Activated CD8-positive, alpha-beta memory T cell treated with anti-CD3 and anti-CD28 coated beads, Interleukin-2, amount 50 U/mL, for 48 hours (primary cell): ENCODE results near the gene TRIM66.
A peak's percentile ranks its signal among the peaks of the same experiment; 100 is the strongest.
"Not testable (repeated sequence)": the region's sequence is repeated elsewhere in the genome, so short reads cannot be mapped to it uniquely, and the experiment has no call there.

Experiments used
- DNase-seq: peaks from one replicate; pipeline ENCODE4 v3.0.0-alpha.2; 2020

TRIM66 gene

DNA sequence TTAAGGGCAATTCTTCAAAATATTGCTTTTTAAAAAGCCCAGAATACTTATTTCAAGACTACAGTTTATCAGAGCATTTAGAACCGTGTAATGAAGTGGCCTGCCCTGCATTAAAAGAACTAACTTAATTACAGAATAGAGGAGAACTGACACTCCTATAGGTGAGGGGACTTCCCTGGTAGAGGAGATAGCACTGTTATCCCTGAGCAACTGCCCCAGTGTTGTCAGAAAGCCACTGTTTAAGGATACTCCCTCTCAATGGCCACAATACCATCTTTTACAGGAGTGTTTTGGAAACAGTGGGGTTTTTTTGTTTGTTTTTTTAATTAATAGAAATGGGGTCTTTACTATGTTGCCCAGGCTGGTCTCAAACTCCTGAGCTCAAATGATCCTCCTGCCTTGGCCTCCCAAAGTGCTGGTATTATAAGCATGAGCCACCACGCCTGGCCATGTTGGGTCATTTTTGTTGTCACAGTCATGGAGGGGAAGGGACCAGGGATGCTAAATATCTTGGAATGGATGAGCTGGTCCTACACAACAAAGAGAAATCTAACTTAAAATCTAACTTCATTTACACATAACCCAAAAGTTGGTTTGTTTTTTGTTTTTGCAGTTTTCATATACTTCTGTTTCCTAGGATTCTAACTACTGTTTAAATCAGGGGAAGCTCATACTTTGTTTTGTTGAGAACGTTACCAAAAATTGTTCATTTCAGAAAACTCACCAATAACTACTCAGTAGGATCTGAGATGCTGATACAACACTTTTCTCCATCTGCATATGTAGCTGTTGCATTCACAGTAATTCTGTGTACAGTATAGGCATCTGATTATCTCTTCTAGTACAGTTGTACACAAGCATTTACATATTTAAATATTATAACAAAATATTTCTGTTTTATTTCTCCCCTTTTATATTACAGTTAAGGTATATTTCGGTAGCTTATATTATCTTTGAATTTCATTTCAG, 8.2 kb upstream of the TRIM66 start:
- peak; percentile 52 for DNase-seq

DNA sequence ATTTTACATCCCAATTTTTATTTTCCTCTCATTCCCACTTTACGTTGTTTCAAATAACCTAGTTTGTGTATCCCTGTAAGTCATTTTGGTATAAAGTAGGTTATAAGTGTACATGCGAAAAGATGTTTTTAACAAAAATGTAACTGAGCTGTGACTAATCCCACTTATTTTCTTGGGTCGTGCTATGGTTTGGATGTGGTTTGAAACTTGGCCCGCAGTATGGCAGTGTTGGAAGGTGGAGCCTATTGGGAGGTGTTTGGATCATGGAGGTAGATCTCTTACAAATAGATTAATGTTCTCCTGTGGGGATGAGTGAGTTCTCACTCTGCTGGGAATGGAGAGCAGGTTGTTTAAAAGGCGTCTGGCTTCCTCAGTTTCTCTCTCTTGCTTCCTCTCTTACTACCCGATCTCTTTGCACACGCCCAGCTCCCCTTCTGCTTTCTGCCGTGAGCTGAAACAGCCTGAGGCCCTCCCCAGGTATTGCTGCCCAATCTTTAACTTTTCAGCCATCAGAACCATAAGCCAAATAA, 7.3 kb upstream of the TRIM66 start:
- peak; percentile 52 for DNase-seq

DNA sequence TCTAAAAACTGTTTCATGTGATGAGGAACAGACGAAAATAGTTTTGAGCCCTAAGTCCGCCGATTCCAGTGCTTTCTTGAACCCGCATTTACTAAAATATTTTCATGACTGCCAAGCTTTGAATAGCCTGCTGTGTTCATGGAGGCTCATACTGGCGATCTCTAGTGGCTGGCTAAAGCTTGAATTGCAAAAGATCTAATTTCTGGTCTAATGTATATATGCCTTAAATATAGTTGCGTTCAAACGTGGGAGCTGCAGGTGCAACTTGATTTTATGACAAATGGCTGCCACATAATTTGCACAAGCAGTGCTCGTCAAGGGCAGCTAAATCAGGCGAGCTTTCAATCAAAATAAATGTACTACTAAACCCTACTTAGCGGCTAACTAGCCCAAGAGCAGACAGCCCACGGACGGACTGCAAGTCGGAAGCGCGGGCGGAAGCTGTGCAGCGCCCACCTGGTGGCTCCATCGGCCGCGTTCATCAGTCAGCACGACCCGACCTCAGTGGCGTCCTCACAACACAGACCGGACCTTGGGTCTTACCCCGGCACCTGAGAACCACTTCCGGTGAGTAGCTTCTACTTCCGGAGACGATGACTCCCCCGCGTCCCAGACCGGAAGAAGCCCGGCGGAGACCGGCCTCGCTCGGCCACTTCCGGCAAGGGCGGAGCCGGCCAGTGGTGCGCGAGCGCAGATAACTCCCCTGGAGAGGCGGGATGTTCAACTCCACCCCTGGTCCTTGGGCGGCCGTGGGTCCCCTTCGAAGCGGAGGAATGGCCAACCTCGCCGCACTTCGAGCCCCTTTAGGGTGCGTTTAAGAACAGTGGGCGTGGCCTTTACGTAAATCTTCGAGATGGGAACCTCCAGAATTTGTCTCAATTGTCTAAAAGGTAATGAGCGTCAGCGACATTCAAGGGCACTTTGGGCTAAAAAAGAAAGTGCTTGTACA, 6.2 kb upstream of the TRIM66 start:
- peak; percentile 95 for DNase-seq

DNA sequence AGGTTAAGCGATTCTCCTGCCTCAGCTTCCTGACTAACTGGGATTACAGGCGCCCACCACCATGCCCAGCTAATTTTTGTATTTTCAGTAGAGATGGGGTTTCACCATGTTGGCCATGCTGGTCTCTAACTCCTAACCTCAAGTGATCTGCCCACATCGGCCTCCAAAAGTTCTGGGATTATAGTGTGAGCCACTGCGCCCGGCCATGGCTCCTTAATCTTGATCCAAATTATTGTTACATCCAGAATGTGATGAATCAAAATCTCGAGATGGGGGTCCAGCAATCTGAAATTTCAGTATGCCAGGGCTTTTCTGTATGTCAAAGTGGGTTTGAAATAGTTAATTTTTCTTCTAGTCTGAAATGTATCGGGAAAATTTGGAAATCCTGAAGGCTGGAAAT, 3.9 kb upstream of the TRIM66 start:
- DNase-seq = no peak

DNA sequence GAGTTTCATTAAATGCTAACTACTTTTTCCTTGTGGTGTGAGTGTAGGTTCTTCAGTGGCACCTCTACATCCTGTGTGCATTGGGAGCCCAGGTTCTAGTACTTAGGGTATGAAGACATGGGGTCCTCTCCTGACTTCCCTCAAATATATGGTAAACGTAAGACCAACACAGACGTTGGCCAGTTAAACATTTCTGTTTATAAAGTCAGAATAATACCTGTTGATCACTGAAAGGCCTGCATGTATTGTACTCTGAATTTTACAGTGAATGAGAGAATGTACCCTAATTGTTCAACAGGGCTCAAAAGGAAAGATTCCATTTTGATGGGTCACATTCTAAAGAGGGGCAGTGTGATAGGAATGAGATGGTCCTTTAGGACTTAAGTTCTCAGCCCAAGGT, 3.4 kb upstream of the TRIM66 start:
- DNase-seq = no peak

DNA sequence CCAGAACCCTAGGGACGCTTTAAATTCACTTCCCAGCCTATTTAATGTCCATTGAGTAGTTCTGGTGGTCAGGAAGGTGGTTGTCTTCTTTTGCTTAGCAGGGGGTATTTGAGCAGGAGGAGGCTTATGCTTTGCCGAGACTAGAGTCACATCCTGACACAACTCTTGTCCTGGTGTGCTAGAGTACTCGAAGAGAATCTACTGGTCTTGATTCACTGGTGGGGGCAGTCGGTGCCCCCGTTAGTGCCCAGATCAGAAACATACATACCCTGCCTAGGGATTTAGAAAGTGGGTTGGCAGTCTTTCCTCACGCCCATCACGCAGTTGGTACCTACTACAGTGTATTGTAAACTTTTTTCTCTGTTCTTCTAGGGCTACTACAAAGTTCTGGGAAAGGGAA, 2.8 kb upstream of the TRIM66 start:
- DNase-seq = no peak

DNA sequence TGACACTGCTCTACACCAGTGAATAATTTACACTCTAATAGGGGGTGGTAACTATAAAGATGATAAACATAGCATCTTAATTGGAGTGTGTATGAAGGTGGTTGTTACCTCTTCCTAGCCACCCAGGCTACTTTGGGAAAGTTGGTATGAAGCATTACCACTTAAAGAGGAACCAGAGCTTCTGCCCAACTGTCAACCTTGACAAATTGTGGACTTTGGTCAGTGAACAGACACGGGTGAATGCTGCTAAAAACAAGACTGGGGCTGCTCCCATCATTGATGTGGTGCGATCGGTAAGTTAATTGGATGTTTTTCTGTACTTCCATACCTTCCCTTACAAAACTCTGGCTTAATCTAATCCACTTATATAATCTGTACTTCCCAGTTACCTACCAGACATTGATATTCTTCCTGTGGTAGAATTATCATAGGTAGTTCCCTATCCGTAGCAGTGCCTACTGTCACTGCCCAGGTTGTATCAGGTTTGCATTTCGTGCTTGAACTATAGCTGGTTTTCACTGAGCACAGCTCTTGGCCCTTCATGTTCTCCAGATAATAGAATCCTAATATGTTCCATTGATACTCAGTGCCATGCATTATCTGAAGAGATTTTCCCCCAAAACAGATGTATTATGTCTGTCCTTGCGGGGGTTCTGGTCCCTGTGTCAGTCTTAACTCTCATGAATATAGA, 2.3 kb upstream of the TRIM66 start:
- DNase-seq = no peak

DNA sequence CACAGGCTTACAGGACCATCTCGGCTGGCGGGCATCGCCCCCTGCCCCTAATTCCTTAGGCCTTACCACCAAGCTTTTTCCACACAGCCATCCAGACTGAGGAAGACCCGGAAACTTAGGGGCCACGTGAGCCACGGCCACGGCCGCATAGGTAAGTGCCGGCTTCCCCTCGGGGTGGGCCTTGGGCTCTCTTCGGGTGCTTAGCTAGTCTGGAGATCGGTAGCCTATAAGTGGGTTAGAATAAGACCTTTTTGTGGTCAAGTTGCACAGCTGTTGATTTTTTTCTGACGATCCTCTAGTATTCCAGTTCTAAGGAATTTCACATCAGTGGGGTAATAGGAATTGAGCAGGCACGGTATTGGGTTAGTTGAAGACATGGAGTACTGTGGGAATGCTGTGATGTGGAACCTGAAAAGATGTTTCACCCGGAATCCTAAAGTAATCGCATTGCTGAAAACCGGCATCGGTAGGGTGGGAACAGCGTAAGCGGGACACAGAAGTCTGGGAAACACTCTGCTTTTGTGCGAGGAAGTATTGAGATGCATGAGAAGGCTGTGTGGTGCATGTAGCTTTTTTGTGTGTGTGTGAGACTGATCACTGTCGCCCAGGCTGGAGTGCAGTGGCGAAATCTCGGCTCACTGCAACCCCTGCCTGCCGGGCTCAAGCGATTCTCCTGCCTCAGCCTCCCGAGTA, 796 bp upstream of the TRIM66 start:
- DNase-seq = no peak

DNA sequence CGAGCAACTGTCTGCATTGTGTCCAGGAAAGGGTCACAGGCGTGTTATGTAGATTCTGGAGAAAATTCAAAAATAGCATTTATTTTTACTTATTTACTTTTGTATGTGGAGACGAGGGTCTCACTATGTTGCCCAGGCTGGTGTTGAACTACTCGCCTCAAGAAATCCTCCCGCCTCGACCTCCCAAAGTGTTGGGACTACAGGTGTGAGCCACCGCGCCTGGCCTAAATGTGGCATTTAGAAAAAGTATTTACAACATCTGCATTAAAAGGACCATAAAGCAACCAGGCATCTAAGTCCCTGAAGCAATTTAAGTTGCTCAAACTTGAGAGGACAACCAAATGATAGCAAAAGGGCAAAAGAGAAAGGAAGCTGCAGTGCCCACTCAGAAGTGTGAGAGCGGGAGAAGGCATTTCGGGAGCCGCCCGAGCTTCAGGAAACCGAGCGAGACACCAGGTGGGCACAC, 595 bp downstream of the TRIM66 start:
- no peak for DNase-seq

DNA sequence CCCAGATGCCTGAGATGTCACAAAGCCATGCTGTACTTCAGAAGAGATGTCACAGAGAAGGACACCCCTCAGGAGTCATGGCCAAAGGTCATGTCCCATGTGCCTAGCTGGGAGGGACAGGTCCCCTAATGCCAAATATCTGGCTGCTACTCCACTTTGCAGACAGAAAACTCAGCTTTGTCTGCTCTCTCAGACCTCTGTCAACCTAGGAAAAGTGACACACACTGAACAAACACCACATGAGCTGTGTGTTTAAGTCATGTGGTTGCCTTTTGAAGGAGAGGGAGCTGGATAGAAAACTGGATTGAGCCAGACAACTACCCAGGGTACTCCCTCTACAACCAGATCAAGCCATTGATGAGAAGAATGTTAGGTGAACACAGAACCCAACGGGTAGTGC, 3.5 kb downstream of the TRIM66 start:
- no peak for DNase-seq

DNA sequence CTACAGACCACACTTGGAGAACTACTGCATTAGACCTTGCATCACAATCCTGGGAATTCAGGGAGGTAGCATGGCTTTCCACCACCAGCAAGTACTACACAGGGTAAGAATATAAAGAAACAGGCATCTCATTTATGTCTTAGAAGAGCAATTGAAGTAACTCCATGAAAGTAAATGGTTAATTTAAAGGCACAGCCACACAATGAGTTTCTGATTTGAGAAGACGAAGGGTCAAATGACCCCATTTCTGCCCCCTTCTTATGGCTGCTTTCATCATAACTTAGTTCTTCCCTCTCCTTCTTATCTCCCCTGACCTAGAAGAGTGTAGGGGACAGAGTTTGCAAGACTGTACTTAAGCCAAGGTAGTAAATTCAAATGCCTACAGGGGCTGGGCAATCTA, 6.0 kb downstream of the TRIM66 start:
- DNase-seq = no peak

DNA sequence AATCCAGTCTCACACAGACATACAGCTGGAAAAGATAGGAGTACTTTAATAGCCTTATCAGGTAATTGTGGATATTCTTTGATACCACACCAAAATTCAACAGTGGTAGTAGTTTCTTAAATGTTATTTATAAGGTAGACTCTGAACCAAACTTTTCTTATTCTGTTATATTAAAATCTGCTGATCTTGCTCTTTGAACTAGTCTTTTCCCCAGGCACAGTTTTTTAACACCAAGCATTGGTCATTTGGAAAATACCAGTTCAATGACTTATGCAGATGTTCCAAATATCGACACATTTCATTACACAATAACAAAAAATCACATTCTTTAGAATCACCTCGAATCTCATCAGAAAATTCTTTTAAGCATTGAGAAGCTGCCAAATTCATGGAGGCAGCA, 7.6 kb downstream of the TRIM66 start:
- DNase-seq = no peak

DNA sequence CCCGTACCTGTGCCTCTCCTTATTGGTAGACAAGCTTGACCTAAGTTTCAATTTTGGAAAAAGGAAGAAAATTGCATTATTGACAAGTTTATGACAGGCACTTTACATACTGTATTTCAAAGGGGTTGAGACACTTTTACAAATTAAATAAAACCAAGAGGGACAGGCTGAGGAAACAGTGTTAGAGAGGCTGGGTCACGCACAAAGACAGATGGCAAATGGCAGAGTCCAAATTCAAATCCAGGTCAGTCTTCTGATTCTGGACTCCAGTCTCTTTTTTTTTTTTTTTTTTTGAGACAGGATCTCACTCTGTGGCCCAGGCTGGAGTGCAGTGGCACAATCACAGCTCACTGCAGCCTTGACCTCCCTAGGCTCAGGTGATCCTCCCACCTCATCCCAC, 10.1 kb downstream of the TRIM66 start:
- DNase-seq = no peak

DNA sequence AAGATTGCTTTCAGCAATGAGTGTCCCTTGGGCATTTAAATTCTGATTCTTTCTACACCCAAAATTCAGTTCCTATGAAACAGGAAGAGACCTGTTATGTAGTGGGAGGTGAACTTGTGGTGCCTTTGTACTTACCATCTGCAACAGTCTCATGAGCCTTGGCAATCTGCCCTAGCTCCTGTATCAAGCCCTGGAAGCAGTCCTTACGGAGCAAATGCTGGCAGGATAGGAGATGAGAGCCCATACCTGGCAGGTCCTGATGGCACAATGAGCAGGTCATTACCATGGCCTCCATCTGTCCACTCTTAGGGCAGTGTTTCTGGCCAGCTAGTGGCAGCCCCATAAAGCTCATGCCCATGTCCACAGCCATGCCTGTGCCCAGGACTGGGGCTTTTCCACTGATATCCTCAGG, 10.8 kb downstream of the TRIM66 start:
- DNase-seq = no peak

DNA sequence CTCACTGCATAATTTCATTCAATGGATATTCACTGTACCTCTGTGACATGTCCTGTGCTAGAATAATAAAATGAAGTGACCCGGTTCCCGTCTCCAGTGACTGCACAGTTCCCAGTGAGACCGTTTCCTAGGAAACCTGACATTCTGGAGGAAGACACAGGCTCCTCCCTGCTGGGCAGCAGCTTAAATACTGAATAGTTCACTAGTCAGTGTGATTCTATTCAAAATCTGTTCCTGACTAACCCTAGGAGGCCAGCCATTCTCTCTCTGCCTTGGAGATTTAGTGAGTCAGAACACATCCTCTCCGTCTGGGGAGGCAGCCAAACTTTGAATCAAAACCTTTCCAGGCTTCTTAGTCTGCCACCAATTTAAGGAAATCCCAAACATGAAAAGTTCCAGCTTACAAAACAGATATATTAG, 11.3 kb downstream of the TRIM66 start:
- DNase-seq = no peak

DNA sequence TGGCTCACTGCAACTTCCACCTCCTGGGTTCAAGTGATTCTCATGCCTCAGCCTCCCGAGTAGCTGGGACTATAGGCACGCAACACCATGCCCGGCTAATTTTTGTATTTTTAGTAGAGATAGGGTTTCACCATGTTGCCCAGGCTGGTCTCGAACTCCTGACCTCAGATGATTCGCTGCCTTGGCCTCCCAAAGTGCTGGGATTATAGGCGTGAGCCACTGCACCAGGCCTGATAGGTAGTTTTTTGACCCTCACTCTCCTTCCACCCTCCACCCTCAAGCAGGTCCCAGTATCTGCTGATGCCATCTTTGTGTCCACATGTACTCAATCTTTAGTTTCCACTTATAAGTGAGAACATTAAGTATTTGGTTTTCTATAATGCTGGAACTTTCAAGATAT, 12.4 kb downstream of the TRIM66 start:
- DNase-seq = not testable (repeated sequence)

DNA sequence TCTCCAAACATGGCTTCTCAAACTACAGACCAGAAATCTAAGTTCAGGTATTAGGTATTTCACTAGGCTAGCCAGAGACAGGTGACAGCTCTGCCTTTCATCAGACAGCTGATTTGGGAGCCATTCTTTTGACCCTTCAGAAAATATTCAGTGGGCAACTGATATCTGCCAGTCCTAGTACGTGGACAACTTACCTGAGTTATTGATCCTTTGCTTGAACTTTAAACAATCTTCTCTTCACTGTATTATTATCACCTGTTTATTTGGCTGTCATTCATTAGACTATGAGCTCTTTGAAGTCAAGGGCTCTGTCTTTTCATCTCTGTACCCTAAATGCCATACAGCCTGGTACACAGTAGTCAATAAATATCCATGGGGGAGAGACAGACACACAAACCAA, 17.2 kb downstream of the TRIM66 start:
- DNase-seq = no peak

DNA sequence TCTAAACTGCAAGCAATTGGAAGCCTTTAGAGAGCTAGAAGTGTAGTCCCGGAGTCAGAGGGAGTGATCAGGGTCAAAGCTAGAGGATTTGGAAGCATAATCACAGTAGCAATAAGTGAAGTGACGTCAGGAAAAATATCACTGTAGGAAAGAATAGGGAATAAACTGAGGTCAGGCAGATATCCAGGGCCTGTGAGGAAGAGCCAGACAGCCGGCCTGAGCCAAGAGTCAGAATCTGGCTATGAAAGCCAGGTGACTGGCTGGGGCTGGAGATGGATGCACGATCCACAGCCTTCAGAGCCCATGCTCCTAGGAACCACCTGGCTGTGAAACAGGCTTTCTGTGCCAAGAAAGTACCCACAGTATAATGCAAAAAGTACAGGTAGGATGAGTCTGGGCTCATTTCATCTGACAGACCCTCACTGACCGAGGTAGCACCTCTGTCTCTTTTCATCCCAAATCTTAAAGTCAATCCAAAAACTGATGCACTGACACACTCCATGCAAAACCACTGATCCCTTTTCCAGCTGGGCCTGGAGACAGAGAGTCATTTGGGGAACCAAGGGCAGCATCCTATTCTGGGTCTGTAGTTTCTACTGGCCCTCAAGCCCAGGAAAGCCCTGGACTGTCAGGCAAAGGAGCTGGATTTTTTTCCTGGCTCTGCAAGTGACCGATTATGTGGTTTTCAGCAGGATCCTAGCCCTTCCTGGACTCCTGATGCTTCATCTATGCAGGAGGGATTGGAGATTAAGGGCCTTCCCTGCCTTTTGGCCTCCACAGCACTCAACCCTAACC, 21.3 kb downstream of the TRIM66 start:
- DNase-seq = no peak

DNA sequence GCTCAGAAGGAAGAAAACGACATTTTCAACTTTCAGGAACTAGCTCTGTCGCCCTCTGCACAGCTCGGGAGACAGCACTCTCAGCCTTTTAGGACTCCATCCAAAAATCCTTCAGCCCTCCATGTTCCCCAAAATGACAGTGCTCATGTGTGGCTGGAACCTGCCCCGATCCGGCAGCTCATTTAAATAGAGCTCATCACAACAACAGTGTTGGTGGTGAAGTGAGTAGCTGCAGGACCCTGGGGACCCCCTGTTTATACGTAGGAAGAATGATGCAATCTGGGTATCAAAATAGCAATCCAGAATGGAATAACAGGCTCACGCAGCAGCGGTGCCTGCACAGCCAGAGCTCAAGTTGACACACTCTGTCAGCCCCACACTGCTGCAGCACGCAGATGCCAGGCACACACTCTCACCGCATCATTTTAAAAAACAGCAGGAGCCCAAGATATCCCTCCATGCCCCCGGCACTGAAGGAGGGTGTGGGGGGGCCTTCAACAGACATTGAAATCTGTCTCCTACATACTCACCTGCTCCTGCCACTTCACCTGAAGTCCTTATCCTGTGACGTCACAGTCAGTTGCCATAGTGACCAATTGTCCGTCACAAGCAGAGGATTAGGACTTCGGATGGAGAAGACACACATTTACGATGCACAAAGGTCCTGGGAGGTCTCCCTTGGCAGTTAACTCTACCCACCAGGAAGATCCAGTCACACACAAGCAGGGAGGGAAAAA, 24.0 kb downstream of the TRIM66 start:
- no peak for DNase-seq

DNA sequence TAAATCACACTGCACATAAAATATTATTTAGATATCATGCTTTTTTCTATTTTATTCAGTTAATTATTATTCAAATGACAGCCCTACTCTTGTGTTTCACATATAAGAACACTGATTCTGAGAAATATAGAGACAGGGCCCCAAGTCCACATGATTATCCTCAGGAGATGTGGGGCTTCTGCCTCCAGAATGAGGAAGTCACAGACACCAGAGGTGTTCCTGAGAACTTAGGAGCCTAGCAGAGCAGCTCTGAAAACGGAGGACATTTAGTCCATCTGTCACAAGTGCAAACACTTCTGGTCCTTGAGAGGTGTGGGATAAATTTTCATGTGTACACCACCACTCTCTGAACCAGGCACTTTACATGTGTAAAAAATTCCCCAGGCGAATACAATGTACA, 26.2 kb downstream of the TRIM66 start:
- no peak for DNase-seq

DNA sequence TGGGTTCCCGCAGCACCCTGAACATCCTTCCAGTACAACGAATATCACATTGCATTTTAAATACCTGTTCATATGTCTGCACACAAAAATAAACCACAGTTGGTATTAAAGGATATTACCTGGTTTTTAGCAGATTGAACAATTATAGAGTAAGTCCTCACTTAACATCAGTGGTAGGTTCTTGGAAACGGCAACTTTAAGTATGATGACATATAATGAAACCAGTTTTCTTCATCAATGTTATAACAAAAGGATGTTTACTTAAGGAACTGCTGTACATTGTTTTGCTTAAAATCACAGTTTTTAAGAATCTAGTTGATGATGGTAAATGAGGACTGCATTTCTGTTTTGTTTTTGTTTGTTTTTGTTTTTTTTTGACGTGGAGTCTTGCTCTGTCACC, 28.0 kb downstream of the TRIM66 start:
- DNase-seq = no peak
